IMR-90 (cell line): ENCODE data around the gene S100A5. TPM values are rescaled to one million over a fixed set of nuclear protein-coding genes. Genes with fewer than 3 reads are reported as not detected.
A peak's percentile ranks its signal among the peaks of the same experiment; 100 is the strongest.

ENCODE experiments used
- ATAC-seq: fragments of 200-7000 bp; cut with Tn5 transposase; 2 replicates; pipeline ENCODE4 v1.9.1; 2020; ENCODE audit warnings: low read depth, mild to moderate bottlenecking, moderate library complexity
- Bru-seq: library from RNA; stranded (reverse); fragments of 400-500 nt; gene quantifications from one replicate; lab custom pipeline; 2021; lab: Mats Ljungman, UMichigan
- BruChase-seq, 2 experiments: library from RNA; stranded (reverse); fragments of 400-500 nt; gene quantifications; one replicate each; lab custom pipeline; 2021; lab: Mats Ljungman, UMichigan
- BruUV-seq: library from RNA; stranded (reverse); fragments of 400-500 nt; replicated peaks from 2 replicates; lab custom pipeline; 2021; lab: Mats Ljungman, UMichigan
- CTCF ChIA-PET: fragments of 300-600 bp; formaldehyde crosslinking; extraction: SDS; loops from one replicate; lab custom pipeline; 2021; ENCODE audit warnings: antibody characterized with exemption; lab: Yijun Ruan, JAX
- POLR2A ChIA-PET: fragments of 300-600 bp; sonication (Branson Sonifier 250); formaldehyde crosslinking; loops from one replicate; lab custom pipeline; 2022; ENCODE audit warnings: antibody characterized with exemption; ENCODE audit not compliant: unreplicated experiment; lab: Charles Lee
- DNase-seq: peaks from one replicate; pipeline ENCODE4 v3.0.0; 2013
- H2AFZ ChIP-seq: replicated peaks from 2 replicates; pipeline ENCODE3; 2013; ENCODE audit warnings: low read length, mild to moderate bottlenecking; ENCODE audit not compliant: poor library complexity
- H2AK5ac ChIP-seq: 2 replicates; pipeline ENCODE4 v1.6.1; 2013; ENCODE audit warnings: low read depth, low read length, inconsistent platforms
- H2AK9ac ChIP-seq: replicated peaks from 2 replicates; pipeline ENCODE3; 2013; ENCODE audit warnings: mild to moderate bottlenecking, low read depth, low read length, moderate library complexity; ENCODE audit not compliant: poor library complexity
- H2BK120ac ChIP-seq: 2 replicates; pipeline ENCODE4 v1.6.1; 2013; ENCODE audit warnings: low read depth, low read length, inconsistent platforms
- H2BK15ac ChIP-seq: 3 replicates; pipeline ENCODE4 v1.6.1; 2013; ENCODE audit warnings: low read depth, low read length, inconsistent platforms
- H2BK20ac ChIP-seq: 2 replicates; pipeline ENCODE4 v1.6.1; 2013; ENCODE audit warnings: low read depth, mild to moderate bottlenecking, inconsistent platforms, low read length, moderate library complexity
- H2BK5ac ChIP-seq: 2 replicates; pipeline ENCODE4 v1.6.1; 2013; ENCODE audit warnings: mild to moderate bottlenecking, low read depth, low read length, inconsistent platforms; ENCODE audit not compliant: poor library complexity, severe bottlenecking
- H3K14ac ChIP-seq: replicated peaks from 2 replicates; pipeline ENCODE4 v1.6.1; 2013; ENCODE audit warnings: low read depth, low read length, inconsistent platforms
- H3K18ac ChIP-seq: 2 replicates; pipeline ENCODE4 v1.6.1; 2013; ENCODE audit warnings: low read depth, low read length, control low read depth
- H3K23ac ChIP-seq: 2 replicates; pipeline ENCODE4 v1.6.1; 2013; ENCODE audit warnings: low read depth, low read length, inconsistent platforms
- H3K27ac ChIP-seq: 2 replicates; pipeline ENCODE4 v1.5.1; 2013; ENCODE audit warnings: mild to moderate bottlenecking, control low read depth, low read length; ENCODE audit not compliant: insufficient read depth
- H3K27me3 ChIP-seq: 2 replicates; pipeline ENCODE4 v1.6.1; 2013; ENCODE audit warnings: low read length; ENCODE audit not compliant: control insufficient read depth, insufficient read depth
- H3K36me3 ChIP-seq: 2 replicates; pipeline ENCODE4 v1.6.1; 2013; ENCODE audit warnings: low read length, mixed read lengths; ENCODE audit not compliant: control insufficient read depth, insufficient read depth
- H3K4ac ChIP-seq: 2 replicates; pipeline ENCODE4 v1.6.1; 2013; ENCODE audit warnings: low read depth, low read length, inconsistent platforms
- H3K4me1 ChIP-seq: 2 replicates; pipeline ENCODE4 v1.6.1; 2013; ENCODE audit warnings: low read length, mixed read lengths; ENCODE audit not compliant: control insufficient read depth, insufficient read depth
- H3K4me2 ChIP-seq: 2 replicates; pipeline ENCODE4 v1.6.1; 2013; ENCODE audit warnings: low read depth, mild to moderate bottlenecking, control low read depth, low read length, moderate library complexity
- H3K4me3 ChIP-seq: 2 replicates; pipeline ENCODE4 v1.5.1; 2013; ENCODE audit warnings: low read depth, mild to moderate bottlenecking, control low read depth, low read length, moderate library complexity; ENCODE audit not compliant: insufficient read depth
- H3K56ac ChIP-seq: 2 replicates; pipeline ENCODE4 v1.6.1; 2013; ENCODE audit warnings: low read length, inconsistent platforms; ENCODE audit not compliant: insufficient read depth; ENCODE audit errors: extremely low read depth
- H3K79me1 ChIP-seq, 2 experiments: 2 replicates each; pipeline ENCODE4 v1.6.1; 2013; ENCODE audit warnings: low read length in 2 of 2, inconsistent platforms in 1 of 2, low read depth in 1 of 2
- H3K9ac ChIP-seq: 2 replicates; pipeline ENCODE4 v1.6.1; 2013; ENCODE audit warnings: low read depth, low read length, control low read depth
- H3K9me1 ChIP-seq: 2 replicates; pipeline ENCODE4 v1.6.1; 2013; ENCODE audit warnings: low read length, inconsistent platforms; ENCODE audit not compliant: insufficient read depth
- H3K9me3 ChIP-seq: 2 replicates; pipeline ENCODE4 v1.6.1; 2013; ENCODE audit warnings: low read length; ENCODE audit not compliant: control insufficient read depth, insufficient read depth
- H4K20me1 ChIP-seq: 2 replicates; pipeline ENCODE4 v1.6.1; 2013; ENCODE audit warnings: low read length, inconsistent platforms; ENCODE audit not compliant: insufficient read depth
- H4K5ac ChIP-seq: 2 replicates; pipeline ENCODE4 v1.6.1; 2013; ENCODE audit warnings: mild to moderate bottlenecking, low read depth, low read length, control low read depth
- H4K8ac ChIP-seq, 2 experiments: 2 replicates each; pipeline ENCODE4 v1.6.1; 2013; ENCODE audit warnings: low read depth in 2 of 2, low read length in 2 of 2, control low read depth in 1 of 2, inconsistent platforms in 1 of 2
- H4K91ac ChIP-seq: 2 replicates; pipeline ENCODE4 v1.6.1; 2013; ENCODE audit warnings: low read depth, low read length, inconsistent platforms; ENCODE audit not compliant: insufficient read depth
- BHLHE40 ChIP-seq: fragments of 150-350 bp; IDR thresholded peaks from 2 replicates; pipeline ENCODE4 v1.6.1; 2016; ENCODE audit warnings: mild to moderate bottlenecking, low read depth, low read length
- CEBPB ChIP-seq: IDR thresholded peaks from 2 replicates; pipeline ENCODE4 v1.6.1; 2012; ENCODE audit warnings: low read depth, low read length, improper control_type of control experiment
- CHD1 ChIP-seq: IDR thresholded peaks from 2 replicates; pipeline ENCODE4 v1.6.1; 2012; ENCODE audit warnings: low read depth, low read length, improper control_type of control experiment
- CTCF ChIP-seq: conservative IDR thresholded peaks from 2 replicates; pipeline ENCODE4 v1.5.1; 2012; ENCODE audit warnings: mild to moderate bottlenecking, low read depth, low read length, improper control_type of control experiment
- ELK1 ChIP-seq: fragments of 150-350 bp; IDR thresholded peaks from 2 replicates; pipeline ENCODE4 v1.6.1; 2016; ENCODE audit warnings: low read depth, mild to moderate bottlenecking, low read length, moderate library complexity, borderline replicate concordance
- MAFK ChIP-seq: IDR thresholded peaks from 2 replicates; pipeline ENCODE4 v1.6.1; 2012; ENCODE audit warnings: low read depth, low read length, improper control_type of control experiment
- NFE2L2 ChIP-seq: fragments of 150-350 bp; IDR thresholded peaks from 2 replicates; pipeline ENCODE4 v1.6.1; 2016; ENCODE audit warnings: low read depth, mild to moderate bottlenecking, low read length
- RAD21 ChIP-seq: IDR thresholded peaks from 2 replicates; pipeline ENCODE4 v1.6.1; 2012; ENCODE audit warnings: low read length, improper control_type of control experiment
- RFX5 ChIP-seq: IDR thresholded peaks from 2 replicates; pipeline ENCODE4 v1.8.0; 2012; ENCODE audit warnings: low read depth, mild to moderate bottlenecking, low read length, moderate library complexity
- SMC3 ChIP-seq: fragments of 150-350 bp; IDR thresholded peaks from 2 replicates; pipeline ENCODE4 v1.6.1; 2016; ENCODE audit warnings: low read depth, mild to moderate bottlenecking, antibody characterized with exemption, low read length, moderate library complexity
- USF2 ChIP-seq: fragments of 150-350 bp; IDR thresholded peaks from 2 replicates; pipeline ENCODE4 v1.6.1; 2017; ENCODE audit warnings: mild to moderate bottlenecking, antibody characterized with exemption, low read length, low read depth
- WGBS, 2 experiments: methylation state at CpG; one replicate each; pipeline versions ENCODE4 v1.1.5 to v1.1.7; 2013; ENCODE audit warnings: missing lambda C conversion rate in 2 of 2; ENCODE audit not compliant: insufficient read length in 1 of 2; ENCODE audit errors: extremely low coverage in 2 of 2; 5-methylcytosine and 5-hydroxymethylcytosine counted together
- dilution Hi-C: fragments of 300-500 bp; cut with HindIII; formaldehyde crosslinking; loops from one replicate; pipeline ENCODE4 v1.14.3; 2018; ENCODE audit warnings: low sequenced_read_pairs; ENCODE audit not compliant: unreplicated experiment
- in situ Hi-C: fragments of 300-500 bp; cut with MboI; formaldehyde crosslinking; loops from 3 replicates; pipeline ENCODE4 v1.14.3; 2019; ENCODE audit warnings: low sequenced_read_pairs, inconsistent platforms, mixed read lengths
- intact Hi-C: fragments of 100-400 bp; cut with micrococcal nuclease; formaldehyde crosslinking; loops from 2 replicates; pipeline ENCODE4 v1.10.0; 2022
- long read RNA-seq: library from polyadenylated mRNA; unstranded; transcript quantifications from one replicate; pipeline ENCODE4 v2.0.0, GENCODE V29; 2021; ENCODE audit not compliant: unreplicated experiment
- polyA plus RNA-seq, 3 experiments: library from polyadenylated mRNA; depleted of rRNA; stranded (reverse); fragments of >200 nt; gene quantifications; 2 replicates each; pipeline ENCODE4 v1.2.3, GENCODE V29; 2012; ENCODE audit warnings: low replicate concordance in 1 of 3
- total RNA-seq: library from RNA; depleted of rRNA; stranded (reverse); fragments of >200 nt; gene quantifications from 2 replicates; pipeline ENCODE4 v1.2.3, GENCODE V29; 2012; rRNA removed

Gene S100A5
- total RNA-seq (0.56 TPM in 1 of 2 replicates, not detected in the other), polyA plus RNA-seq (2012; rRNA removed) (0.27 and 0.55 TPM in 2 replicates), Bru-seq, nascent RNA (percentile 12 among the genes with signal in this experiment), BruChase-seq, experiment 1, labeled RNA remaining after a 6-hour chase (not detected), BruChase-seq, experiment 2, labeled RNA remaining after a 2-hour chase (not detected)
- polyA plus RNA-seq (2012; cell fraction: cytosol; rRNA removed): 1.1 TPM in 1 of 2 replicates, not detected in the other
- not detected in 2 replicates for polyA plus RNA-seq (2012; cell fraction: nucleus; rRNA removed; ENCODE audit: low replicate concordance)
- long read RNA-seq: 0 reads

- BruUV-seq: no TSS peak
- H3K9ac ChIP-seq: no peak within 1 kb of the TSS
- H2BK120ac ChIP-seq: peak within 1 kb of the TSS; percentile 77
- CTCF ChIA-PET: interaction anchor here (1.2 to 1.4 kb wide), 2 partner anchors 8 to 12 kb away, joined by 3 read pairs; no protein-coding TSS in a partner anchor
- H3K18ac ChIP-seq: no peak within 1 kb of the TSS
- no peaks in the 10 kb centered on the region for H3K27me3 ChIP-seq
- DNase-seq: peak; percentile 55
- peak within 1 kb of the TSS; percentile 66; the same call in 1 of the 2 replicates for H3K23ac ChIP-seq
- peak within 1 kb of the TSS; percentile 83 for H3K4ac ChIP-seq
- H3K14ac ChIP-seq: peak within 1 kb of the TSS; percentile 73
- dilution Hi-C loops: no loop called here
- H3K4me2 ChIP-seq: no peak within 1 kb of the TSS
- no peak within 1 kb of the TSS for H3K56ac ChIP-seq
- no peak within 1 kb of the TSS for H3K4me3 ChIP-seq
- H4K8ac ChIP-seq: peak within 1 kb of the TSS; percentile 8 to 89
- H2BK20ac ChIP-seq: peak within 1 kb of the TSS; percentile 85
- peak within 1 kb of the TSS; percentile 44; the same call in 1 of the 2 replicates for H4K5ac ChIP-seq
- peak within 1 kb of the TSS; percentile 27 for H2BK5ac ChIP-seq
- ATAC-seq: no peak
- in situ Hi-C loops: loop anchor here (25.0 kb wide), 1 partner anchor 422 kb away; the partner anchor contains the start of genes CREB3L4, CRTC2 and SLC39A1
- H3K27ac ChIP-seq: no peak within 1 kb of the TSS
- H4K91ac ChIP-seq: peak within 1 kb of the TSS; percentile 77
- no peaks in the 10 kb centered on the region for H3K36me3 ChIP-seq
- intact Hi-C loops: no loop called here
- peak within 1 kb of the TSS; percentile 97 for H2AK9ac ChIP-seq
- peaks cover 5 to 38% of the 10 kb centered on the region in 2 experiments; a peak in 3 of 4 replicates for H3K79me1 ChIP-seq
- WGBS, 2 experiments: no CpG with 5 or more reads among the region's 11 CpGs
- peak within 1 kb of the TSS; percentile 69; the same call in 2 of the 3 replicates for H2BK15ac ChIP-seq
- H3K9me3 ChIP-seq: no peaks in the 10 kb centered on the region
- peaks cover 33% of the 10 kb centered on the region for H3K4me1 ChIP-seq
- H2AK5ac ChIP-seq: peak within 1 kb of the TSS; percentile 94
- peaks cover 50% of the 10 kb centered on the region for H3K9me1 ChIP-seq
- H2AFZ ChIP-seq: peak within 1 kb of the TSS; percentile 87
- no peaks in the 10 kb centered on the region for H4K20me1 ChIP-seq
- POLR2A ChIA-PET: interaction anchor here (1.4 kb wide), 1 partner anchor 26 kb away, joined by 5 read pairs; no protein-coding TSS in a partner anchor
- TF ChIP-seq USF2 (no peak), NFE2L2 (no peak), SMC3 (no peak), ELK1 (no peak), RAD21 (no peak), RFX5 (no peak), MAFK (no peak), CEBPB (no peak), CHD1 (no peak), CTCF (no peak), BHLHE40 (no peak)
Observed at GRCh38 chr1:153540394-153541361, at the start of gene S100A5. Gene S100A5 (minus strand): TSS chr1:153540934. CDS start chr1:153540191, 743 bp downstream.
